Activated B cell treated with CpG ODN at 0.5 μM for 24 hours (primary cell): ENCODE measurements around the gene GNAZ. TPM values are rescaled to one million over a fixed set of nuclear protein-coding genes. Genes with fewer than 3 reads are reported as not detected.

Source experiments
- ATAC-seq: fragments of 200-7000 bp; cut with Tn5 transposase; one replicate; pipeline ENCODE4 v1.10.0; 2021; ENCODE audit warnings: low read depth, mild to moderate bottlenecking, moderate library complexity
- CTCF ChIA-PET: fragments of 350-600 bp; sonication (Branson Sonifier 250); formaldehyde crosslinking; loops from one replicate; lab custom pipeline; 2021; ENCODE audit warnings: antibody characterized with exemption; lab: Charles Lee
- POLR2A ChIA-PET: fragments of 350-600 bp; sonication (Branson Sonifier 250); formaldehyde crosslinking; loops from one replicate; lab custom pipeline; 2021; ENCODE audit warnings: antibody characterized with exemption; lab: Charles Lee
- DNase-seq: peaks from one replicate; pipeline ENCODE4 v3.0.0; 2022
- H3K27ac Mint-ChIP-seq: one replicate; pipeline ENCODE4 v1.8.0; 2020; ENCODE audit warnings: mixed read lengths
- H3K27me3 Mint-ChIP-seq: one replicate; pipeline ENCODE4 v1.8.0; 2021; ENCODE audit warnings: mixed read lengths
- H3K36me3 Mint-ChIP-seq: one replicate; pipeline ENCODE4 v1.8.0; 2021; ENCODE audit warnings: low read depth, mixed read lengths
- H3K4me1 Mint-ChIP-seq: one replicate; pipeline ENCODE4 v1.8.0; 2021; ENCODE audit warnings: mixed read lengths
- H3K4me3 Mint-ChIP-seq: one replicate; pipeline ENCODE4 v1.8.0; 2020; ENCODE audit warnings: mild to moderate bottlenecking, mixed read lengths
- H3K9me3 Mint-ChIP-seq: one replicate; pipeline ENCODE4 v1.8.0; 2020; ENCODE audit warnings: mixed read lengths
- CTCF ChIP-seq: fragments of 200-600 bp; IDR thresholded peaks from one replicate; pipeline ENCODE4 v1.8.0; 2022; ENCODE audit warnings: antibody characterized with exemption, mild to moderate bottlenecking
- intact Hi-C: fragments of 100-400 bp; cut with micrococcal nuclease; formaldehyde crosslinking; loops from one replicate; pipeline ENCODE4 v1.15.1; 2024
- total RNA-seq: library from RNA; stranded (reverse); gene quantifications from 2 replicates; pipeline ENCODE4 v1.2.3, GENCODE V29; 2022

The GNAZ gene
- total RNA-seq, 1 donor from 2014 or later: 12.2 TPM

- DNase-seq (no peak), ATAC-seq (no peak)
- Mint-ChIP-seq H3K27me3 (no peaks in the 10 kb centered on the region), H3K9me3 (no peaks in the 10 kb centered on the region), H3K36me3 (no peaks in the 10 kb centered on the region), H3K27ac (no peak overlapping the region), H3K4me3 (no peak overlapping the region), H3K4me1 (no peaks in the 10 kb centered on the region)
- CTCF ChIA-PET: no interaction called here
- TF ChIP-seq CTCF: no peak
- intact Hi-C loops: no loop called here
- POLR2A ChIA-PET: no interaction called here
These were observed 35.6 kb downstream of the GNAZ start for GRCh38 chr22:23105919-23106318.

- Mint-ChIP-seq H3K4me1 (no peaks in the 10 kb centered on the region), H3K27ac (no peak overlapping the region), H3K27me3 (no peaks in the 10 kb centered on the region), H3K4me3 (no peak overlapping the region), H3K9me3 (no peaks in the 10 kb centered on the region), H3K36me3 (no peaks in the 10 kb centered on the region)
- ATAC-seq (no peak), DNase-seq (no peak)
- ChIA-PET CTCF (no interaction called here), POLR2A (no interaction called here)
- intact Hi-C loops: no loop called here
- TF ChIP-seq CTCF: no peak
These were observed 36.0 kb downstream of the GNAZ start for GRCh38 chr22:23106344-23106743.

GRCh38 chr22:23106906-23107367 lies 36.6 kb downstream of the GNAZ start:
- DNase-seq (no peak), ATAC-seq (no peak)
- ChIA-PET POLR2A (no interaction called here), CTCF (no interaction called here)
- H3K27me3 Mint-ChIP-seq: no peaks in the 10 kb centered on the region
- intact Hi-C loops: no loop called here
- H3K27ac Mint-ChIP-seq: no peak overlapping the region
- H3K36me3 Mint-ChIP-seq: no peaks in the 10 kb centered on the region
- H3K4me3 Mint-ChIP-seq: no peak overlapping the region
- H3K9me3 Mint-ChIP-seq: no peaks in the 10 kb centered on the region
- no peaks in the 10 kb centered on the region for H3K4me1 Mint-ChIP-seq
- TF ChIP-seq CTCF: no peak

GRCh38 chr22:23107487-23108248 lies 37.3 kb downstream of the GNAZ start:
- TF ChIP-seq CTCF: no peak
- no peaks in the 10 kb centered on the region for H3K4me1 Mint-ChIP-seq
- no peaks in the 10 kb centered on the region for H3K9me3 Mint-ChIP-seq
- no peak overlapping the region for H3K4me3 Mint-ChIP-seq
- H3K27ac Mint-ChIP-seq: no peak overlapping the region
- ChIA-PET CTCF (no interaction called here), POLR2A (no interaction called here)
- no peaks in the 10 kb centered on the region for H3K36me3 Mint-ChIP-seq
- DNase-seq: no peak
- no peaks in the 10 kb centered on the region for H3K27me3 Mint-ChIP-seq
- ATAC-seq: no peak
- intact Hi-C loops: no loop called here

GRCh38 chr22:23108249-23109078 lies 38.1 kb downstream of the GNAZ start:
- DNase-seq (no peak), ATAC-seq (no peak)
- ChIA-PET CTCF (no interaction called here), POLR2A (no interaction called here)
- Mint-ChIP-seq H3K4me3 (no peak overlapping the region), H3K9me3 (no peaks in the 10 kb centered on the region), H3K27me3 (no peaks in the 10 kb centered on the region), H3K36me3 (no peaks in the 10 kb centered on the region), H3K4me1 (no peaks in the 10 kb centered on the region), H3K27ac (no peak overlapping the region)
- intact Hi-C loops: no loop called here
- no peak for TF ChIP-seq CTCF
